Measurements from ENCODE around the gene CTSF.

The CTSF gene

DNA sequence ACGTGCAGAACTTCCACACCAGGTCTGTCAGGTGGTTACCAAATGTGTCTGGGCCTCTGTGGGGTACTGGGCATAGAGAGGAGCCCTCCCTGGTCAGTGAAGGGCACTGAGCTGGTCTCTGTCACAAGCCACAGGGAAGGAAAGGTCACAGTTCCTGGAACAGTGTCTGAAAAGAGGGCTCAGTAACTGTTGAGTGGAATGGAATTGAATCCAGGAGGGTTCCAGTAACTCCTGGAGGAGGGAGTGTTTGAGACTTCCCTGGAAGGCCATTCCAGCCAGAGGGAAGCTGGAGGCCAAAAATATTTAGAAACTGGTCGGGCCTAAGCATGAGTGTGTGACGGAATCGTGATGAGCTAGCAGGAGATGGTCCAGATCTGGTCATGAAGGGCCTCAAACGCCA, 13.8 kb downstream of the CTSF start:
- no peak overlapping the region for H3K4me3 ChIP-seq (ENCODE audit: control insufficient read depth in 1 of 7, extremely low read depth in 1 of 7, insufficient read depth in 4 of 7, low read depth in 2 of 7, low read length in 6 of 7)
- no peaks in the 10 kb centered on the region for H3K36me3 ChIP-seq (ENCODE audit: control insufficient read depth in 4 of 4, insufficient read depth in 4 of 4, low read length in 3 of 4)
- H3K27ac ChIP-seq (ENCODE audit: insufficient read depth in 1 of 2, low read depth in 1 of 2, low read length in 2 of 2, poor library complexity in 1 of 2, severe bottlenecking in 2 of 2): no peak overlapping the region
- 100% methylated on average over 1 of the region's 5 CpGs for WGBS (ENCODE audit: insufficient coverage)
- H3K27me3 ChIP-seq (replicated peaks in 2 of 5; ENCODE audit: control insufficient read depth in 4 of 5, insufficient read depth in 5 of 5, low read length in 4 of 5): peaks cover 0 to 18% (median 7%) of the 10 kb centered on the region in 5 experiments
- H3K4me1 ChIP-seq (ENCODE audit: control extremely low read depth in 1 of 4, control insufficient read depth in 4 of 4, insufficient read depth in 4 of 4, low read length in 3 of 4): peaks cover 0 to 4% (median 2%) of the 10 kb centered on the region in 4 experiments
- POLR2A ChIA-PET: no interaction called here
- CTCF ChIA-PET: interaction anchor here (0.9 kb wide), 1 partner anchor 13 kb away, joined by 3 read pairs; no protein-coding TSS in a partner anchor
- H3K9me3 ChIP-seq (ENCODE audit: control extremely low read depth in 1 of 5, control insufficient read depth in 4 of 5, insufficient read depth in 2 of 5, low read depth in 1 of 5, low read length in 4 of 5): no peaks in the 10 kb centered on the region
- DNase-seq: no peak

DNA sequence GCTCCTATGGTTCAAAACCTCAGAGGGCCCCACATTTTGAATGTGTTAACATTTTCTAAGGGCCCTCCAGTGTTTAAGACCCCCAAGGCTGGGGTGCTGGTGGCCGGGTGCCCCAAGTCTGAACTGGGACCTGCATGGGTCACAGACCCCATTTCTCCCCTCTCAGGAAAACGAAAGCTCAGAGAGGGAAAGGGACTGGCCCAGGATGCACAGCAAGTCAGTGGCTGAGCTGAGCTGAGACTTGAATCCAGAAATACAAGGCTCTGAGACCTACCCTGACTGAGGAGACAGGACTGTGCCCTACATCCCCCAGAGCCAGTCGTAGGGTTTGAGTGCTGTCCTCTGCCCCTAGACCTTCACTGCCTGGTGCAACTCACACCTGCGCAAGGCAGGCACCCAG, 17.5 kb downstream of the CTSF start:
- H3K27ac ChIP-seq (ENCODE audit: insufficient read depth in 1 of 2, low read depth in 1 of 2, low read length in 2 of 2, poor library complexity in 1 of 2, severe bottlenecking in 2 of 2): no peak overlapping the region
- CTCF ChIA-PET: no interaction called here
- H3K27me3 ChIP-seq (replicated peaks in 2 of 5; ENCODE audit: control insufficient read depth in 4 of 5, insufficient read depth in 5 of 5, low read length in 4 of 5): peaks cover 0 to 11% (median 0%) of the 10 kb centered on the region in 5 experiments
- POLR2A ChIA-PET: no interaction called here
- H3K9me3 ChIP-seq (ENCODE audit: control extremely low read depth in 1 of 5, control insufficient read depth in 4 of 5, insufficient read depth in 2 of 5, low read depth in 1 of 5, low read length in 4 of 5): no peaks in the 10 kb centered on the region
- WGBS (ENCODE audit: insufficient coverage): 100% methylated on average over 3 of the region's 4 CpGs
- H3K36me3 ChIP-seq (ENCODE audit: control insufficient read depth in 4 of 4, insufficient read depth in 4 of 4, low read length in 3 of 4): no peaks in the 10 kb centered on the region
- DNase-seq: no peak
- H3K4me1 ChIP-seq (ENCODE audit: control extremely low read depth in 1 of 4, control insufficient read depth in 4 of 4, insufficient read depth in 4 of 4, low read length in 3 of 4): peaks cover 0 to 5% (median 3%) of the 10 kb centered on the region in 4 experiments
- H3K4me3 ChIP-seq (ENCODE audit: control insufficient read depth in 1 of 7, extremely low read depth in 1 of 7, insufficient read depth in 4 of 7, low read depth in 2 of 7, low read length in 6 of 7): no peak overlapping the region

GRCh38 chr11:66549696-66550095, 18.7 kb downstream of the CTSF start:
- ChIA-PET CTCF (interaction anchor here (1.0 to 1.6 kb wide), 2 partner anchors 18 to 130 kb away, joined by 3 to 7 read pairs; partner anchors contain the start of gene CTSF), POLR2A (no interaction called here)
- no peaks in the 10 kb centered on the region for H3K9me3 ChIP-seq (ENCODE audit: control extremely low read depth in 1 of 5, control insufficient read depth in 4 of 5, insufficient read depth in 2 of 5, low read depth in 1 of 5, low read length in 4 of 5)
- no peaks in the 10 kb centered on the region for H3K36me3 ChIP-seq (ENCODE audit: control insufficient read depth in 4 of 4, insufficient read depth in 4 of 4, low read length in 3 of 4)
- no peak overlapping the region for H3K4me3 ChIP-seq (ENCODE audit: control insufficient read depth in 1 of 7, extremely low read depth in 1 of 7, insufficient read depth in 4 of 7, low read depth in 2 of 7, low read length in 6 of 7)
- H3K27ac ChIP-seq (ENCODE audit: insufficient read depth in 1 of 2, low read depth in 1 of 2, low read length in 2 of 2, poor library complexity in 1 of 2, severe bottlenecking in 2 of 2): no peak overlapping the region
- H3K27me3 ChIP-seq (replicated peaks in 2 of 5; ENCODE audit: control insufficient read depth in 4 of 5, insufficient read depth in 5 of 5, low read length in 4 of 5): peaks cover 0 to 11% (median 0%) of the 10 kb centered on the region in 5 experiments
- H3K4me1 ChIP-seq (ENCODE audit: control extremely low read depth in 1 of 4, control insufficient read depth in 4 of 4, insufficient read depth in 4 of 4, low read length in 3 of 4): peaks cover 5 to 14% (median 10%) of the 10 kb centered on the region in 4 experiments
- no CpG with 5 or more reads among the region's 3 CpGs for WGBS (ENCODE audit: insufficient coverage)
- DNase-seq: no peak

DNA sequence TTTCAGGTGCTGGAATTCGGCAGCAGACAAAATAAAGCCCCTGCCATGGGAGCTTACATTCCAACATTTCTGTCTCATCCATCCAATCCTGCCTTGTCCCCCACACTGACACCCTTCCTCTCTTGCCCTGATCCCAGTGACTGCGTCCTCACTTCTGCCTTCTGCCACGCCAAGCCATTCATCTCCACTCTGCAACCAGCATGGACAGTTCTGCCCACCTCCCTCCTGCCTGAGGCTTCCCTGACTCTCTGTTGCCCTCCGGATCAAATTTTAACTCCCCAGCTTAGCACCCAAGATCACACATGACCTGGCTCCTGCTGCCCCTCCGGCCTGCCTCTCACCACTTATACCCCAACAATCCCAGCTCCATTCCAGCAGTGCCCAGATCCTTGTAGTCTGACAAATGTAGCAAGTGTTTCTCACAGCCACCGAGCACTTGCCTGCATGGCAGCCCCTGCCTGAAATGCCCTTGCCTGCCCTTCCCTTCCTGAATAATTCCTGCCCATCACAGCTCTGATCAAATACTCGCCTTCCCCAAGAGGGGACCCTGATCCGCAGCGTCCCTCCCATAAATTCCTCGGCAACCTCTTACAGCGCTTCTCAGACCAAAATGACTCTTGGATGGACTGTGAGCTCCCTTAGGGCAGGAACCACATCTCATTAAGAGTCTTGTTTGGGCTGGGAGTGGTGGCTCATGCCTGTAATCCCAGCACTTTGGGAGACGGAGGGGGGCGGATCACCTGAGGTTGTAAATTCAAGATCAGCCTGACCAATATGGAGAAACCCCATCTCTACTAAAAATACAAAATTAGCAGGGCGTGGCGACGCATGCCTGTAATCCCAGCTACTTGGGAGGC, 19.4 kb downstream of the CTSF start:
- POLR2A ChIA-PET: no interaction called here
- WGBS (ENCODE audit: insufficient coverage): 78% methylated on average over 14 of the region's 16 CpGs
- H3K27me3 ChIP-seq (replicated peaks in 2 of 5; ENCODE audit: control insufficient read depth in 4 of 5, insufficient read depth in 5 of 5, low read length in 4 of 5): peaks cover 0 to 9% (median 0%) of the 10 kb centered on the region in 5 experiments
- H3K27ac ChIP-seq (ENCODE audit: insufficient read depth in 1 of 2, low read depth in 1 of 2, low read length in 2 of 2, poor library complexity in 1 of 2, severe bottlenecking in 2 of 2): no peak overlapping the region
- H3K4me3 ChIP-seq (ENCODE audit: control insufficient read depth in 1 of 7, extremely low read depth in 1 of 7, insufficient read depth in 4 of 7, low read depth in 2 of 7, low read length in 6 of 7): no peak overlapping the region
- H3K9me3 ChIP-seq (ENCODE audit: control extremely low read depth in 1 of 5, control insufficient read depth in 4 of 5, insufficient read depth in 2 of 5, low read depth in 1 of 5, low read length in 4 of 5): no peaks in the 10 kb centered on the region
- peaks cover 11 to 21% (median 17%) of the 10 kb centered on the region in 4 experiments for H3K4me1 ChIP-seq (ENCODE audit: control extremely low read depth in 1 of 4, control insufficient read depth in 4 of 4, insufficient read depth in 4 of 4, low read length in 3 of 4)
- CTCF ChIA-PET: interaction anchor here (1.0 to 1.6 kb wide), 2 partner anchors 19 to 131 kb away, joined by 3 to 7 read pairs; partner anchors contain the start of gene CTSF
- H3K36me3 ChIP-seq (ENCODE audit: control insufficient read depth in 4 of 4, insufficient read depth in 4 of 4, low read length in 3 of 4): no peaks in the 10 kb centered on the region
- no peak for DNase-seq

- POLR2A ChIA-PET: no interaction called here
Measured at GRCh38 chr11:66548041-66548440, 20.4 kb downstream of the CTSF start.

DNA sequence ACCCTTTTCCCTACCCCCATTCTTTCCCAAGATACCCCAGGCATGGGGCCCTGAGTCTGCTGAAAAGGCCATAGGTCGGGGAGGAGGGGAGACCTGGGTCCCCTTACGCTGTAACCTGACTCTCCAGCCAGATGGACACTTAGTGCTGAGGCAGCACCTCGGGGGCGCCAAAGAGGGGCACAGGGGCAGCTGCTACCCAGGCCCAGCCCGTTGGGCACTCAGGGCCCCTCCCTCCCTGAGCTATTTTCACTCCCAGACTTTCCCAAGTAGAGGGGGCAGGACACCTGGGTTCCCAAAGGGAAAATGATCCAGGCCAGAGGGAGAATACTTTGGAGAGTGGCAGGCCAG, 20.8 kb downstream of the CTSF start:
- H3K4me1 ChIP-seq (ENCODE audit: control extremely low read depth in 1 of 4, control insufficient read depth in 4 of 4, insufficient read depth in 4 of 4, low read length in 3 of 4): peaks cover 13 to 34% (median 29%) of the 10 kb centered on the region in 4 experiments
- no peaks in the 10 kb centered on the region for H3K9me3 ChIP-seq (ENCODE audit: control extremely low read depth in 1 of 5, control insufficient read depth in 4 of 5, insufficient read depth in 2 of 5, low read depth in 1 of 5, low read length in 4 of 5)
- POLR2A ChIA-PET: no interaction called here
- H3K4me3 ChIP-seq (ENCODE audit: control insufficient read depth in 1 of 7, extremely low read depth in 1 of 7, insufficient read depth in 4 of 7, low read depth in 2 of 7, low read length in 6 of 7): no peak overlapping the region
- no peak overlapping the region for H3K27ac ChIP-seq (ENCODE audit: insufficient read depth in 1 of 2, low read depth in 1 of 2, low read length in 2 of 2, poor library complexity in 1 of 2, severe bottlenecking in 2 of 2)
- H3K27me3 ChIP-seq (replicated peaks in 2 of 5; ENCODE audit: control insufficient read depth in 4 of 5, insufficient read depth in 5 of 5, low read length in 4 of 5): peaks cover 0 to 9% (median 0%) of the 10 kb centered on the region in 5 experiments
- H3K36me3 ChIP-seq (ENCODE audit: control insufficient read depth in 4 of 4, insufficient read depth in 4 of 4, low read length in 3 of 4): peaks cover 0 to 5% (median 4%) of the 10 kb centered on the region in 4 experiments
- 68% methylated on average over 3 of the region's 5 CpGs for WGBS (ENCODE audit: insufficient coverage)
- DNase-seq: no peak
- CTCF ChIA-PET: interaction anchor here (0.7 kb wide), 1 partner anchor 90 kb away, joined by 3 read pairs; no protein-coding TSS in a partner anchor

More at GRCh38 chr11:66548041-66548440, 20.4 kb downstream of the CTSF start:
- H3K27me3 ChIP-seq (replicated peaks in 2 of 5; ENCODE audit: control insufficient read depth in 4 of 5, insufficient read depth in 5 of 5, low read length in 4 of 5): peaks cover 0 to 9% (median 0%) of the 10 kb centered on the region in 5 experiments
- H3K27ac ChIP-seq (ENCODE audit: insufficient read depth in 1 of 2, low read depth in 1 of 2, low read length in 2 of 2, poor library complexity in 1 of 2, severe bottlenecking in 2 of 2): no peak overlapping the region
- no peak overlapping the region for H3K4me3 ChIP-seq (ENCODE audit: control insufficient read depth in 1 of 7, extremely low read depth in 1 of 7, insufficient read depth in 4 of 7, low read depth in 2 of 7, low read length in 6 of 7)
- CTCF ChIA-PET: interaction anchor here (0.7 kb wide), 1 partner anchor 90 kb away, joined by 3 read pairs; no protein-coding TSS in a partner anchor
- DNase-seq: no peak
- 82% methylated on average over 11 of the region's 11 CpGs for WGBS (ENCODE audit: insufficient coverage)
- H3K4me1 ChIP-seq (ENCODE audit: control extremely low read depth in 1 of 4, control insufficient read depth in 4 of 4, insufficient read depth in 4 of 4, low read length in 3 of 4): peaks cover 13 to 30% (median 26%) of the 10 kb centered on the region in 4 experiments
- no peaks in the 10 kb centered on the region for H3K9me3 ChIP-seq (ENCODE audit: control extremely low read depth in 1 of 5, control insufficient read depth in 4 of 5, insufficient read depth in 2 of 5, low read depth in 1 of 5, low read length in 4 of 5)
- peaks cover 0 to 1% (median under 1%) of the 10 kb centered on the region in 4 experiments for H3K36me3 ChIP-seq (ENCODE audit: control insufficient read depth in 4 of 4, insufficient read depth in 4 of 4, low read length in 3 of 4)
